Measurements from ENCODE around the gene ATP6V1F. TPM values are rescaled to one million over a fixed set of nuclear protein-coding genes. Genes with fewer than 3 reads are reported as not detected.
A peak's percentile ranks its signal among the peaks of the same experiment; 100 is the strongest.

The ATP6V1F gene
- total RNA-seq, 1 experiment from 2014 or later: 97.0 TPM

GRCh38 chr7:128882134-128882533 lies 19.5 kb downstream of the ATP6V1F start:
- Histone ChIP-seq H3K27me3 (no peaks in the 10 kb centered on the region), H3K36me3 (no peaks in the 10 kb centered on the region), H3K9me3 (no peaks in the 10 kb centered on the region), H3K4me3 (no peak overlapping the region)
- DNase-seq: no peak

- Histone ChIP-seq H3K4me3 (no peak overlapping the region), H3K36me3 (no peaks in the 10 kb centered on the region), H3K27me3 (no peaks in the 10 kb centered on the region), H3K9me3 (no peaks in the 10 kb centered on the region)
- peak; percentile 53 for DNase-seq
Measured at GRCh38 chr7:128883622-128884448, 21.2 kb downstream of the ATP6V1F start.

- Histone ChIP-seq H3K9me3 (no peaks in the 10 kb centered on the region), H3K36me3 (no peaks in the 10 kb centered on the region), H3K27me3 (no peaks in the 10 kb centered on the region), H3K4me3 (no peak overlapping the region)
- DNase-seq: no peak
Measured at GRCh38 chr7:128884561-128885369, 22.1 kb downstream of the ATP6V1F start.

GRCh38 chr7:128885370-128886187 lies 22.9 kb downstream of the ATP6V1F start:
- H3K36me3 ChIP-seq: no peaks in the 10 kb centered on the region
- H3K9me3 ChIP-seq: no peaks in the 10 kb centered on the region
- no peak for DNase-seq
- no peak overlapping the region for H3K4me3 ChIP-seq
- H3K27me3 ChIP-seq: no peaks in the 10 kb centered on the region

- Histone ChIP-seq H3K27me3 (no peaks in the 10 kb centered on the region), H3K4me3 (no peak overlapping the region), H3K9me3 (no peaks in the 10 kb centered on the region), H3K36me3 (no peaks in the 10 kb centered on the region)
- DNase-seq: no peak
Measured at GRCh38 chr7:128886391-128887168, 23.9 kb downstream of the ATP6V1F start.

GRCh38 chr7:128887169-128888038 lies 24.7 kb downstream of the ATP6V1F start:
- Histone ChIP-seq H3K27me3 (no peaks in the 10 kb centered on the region), H3K4me3 (no peak overlapping the region), H3K9me3 (no peaks in the 10 kb centered on the region), H3K36me3 (no peaks in the 10 kb centered on the region)
- DNase-seq: no peak

- Histone ChIP-seq H3K27me3 (no peaks in the 10 kb centered on the region), H3K9me3 (no peaks in the 10 kb centered on the region), H3K36me3 (no peaks in the 10 kb centered on the region), H3K4me3 (no peak overlapping the region)
- DNase-seq: no peak
Measured at GRCh38 chr7:128888039-128888755, 25.5 kb downstream of the ATP6V1F start.

GRCh38 chr7:128888756-128889095 lies 26.1 kb downstream of the ATP6V1F start:
- DNase-seq: no peak
- Histone ChIP-seq H3K9me3 (no peaks in the 10 kb centered on the region), H3K4me3 (no peak overlapping the region), H3K36me3 (no peaks in the 10 kb centered on the region), H3K27me3 (no peaks in the 10 kb centered on the region)

- Histone ChIP-seq H3K36me3 (no peaks in the 10 kb centered on the region), H3K9me3 (no peaks in the 10 kb centered on the region), H3K4me3 (no peak overlapping the region), H3K27me3 (no peaks in the 10 kb centered on the region)
- DNase-seq: no peak
Measured at GRCh38 chr7:128889121-128889520, 26.5 kb downstream of the ATP6V1F start.

- peak overlapping the region; percentile 25; the same call in 1 of the 2 replicates for H3K4me3 ChIP-seq
- peak; percentile 82 for DNase-seq
Measured at GRCh38 chr7:128890306-128891109, 27.9 kb downstream of the ATP6V1F start.

GRCh38 chr7:128891110-128891941 lies 28.7 kb downstream of the ATP6V1F start:
- H3K36me3 ChIP-seq: no peaks in the 10 kb centered on the region
- DNase-seq: no peak
- no peaks in the 10 kb centered on the region for H3K9me3 ChIP-seq
- peak overlapping the region; percentile 25; the same call in 1 of the 2 replicates for H3K4me3 ChIP-seq
- H3K27me3 ChIP-seq: no peaks in the 10 kb centered on the region

More at GRCh38 chr7:128890306-128891109, 27.9 kb downstream of the ATP6V1F start:
- H3K27me3 ChIP-seq: no peaks in the 10 kb centered on the region
- H3K9me3 ChIP-seq: no peaks in the 10 kb centered on the region
- H3K36me3 ChIP-seq: no peaks in the 10 kb centered on the region

- H3K27me3 ChIP-seq: no peaks in the 10 kb centered on the region
- H3K4me3 ChIP-seq: no peak overlapping the region
- no peak for DNase-seq
- H3K9me3 ChIP-seq: no peaks in the 10 kb centered on the region
- H3K36me3 ChIP-seq: no peaks in the 10 kb centered on the region
Measured at GRCh38 chr7:128891942-128892269, 29.2 kb downstream of the ATP6V1F start.

GRCh38 chr7:128892521-128893250 lies 30.0 kb downstream of the ATP6V1F start:
- no peak overlapping the region for H3K4me3 ChIP-seq
- H3K36me3 ChIP-seq: no peaks in the 10 kb centered on the region

More at GRCh38 chr7:128892521-128893250, 30.0 kb downstream of the ATP6V1F start:
- Histone ChIP-seq H3K9me3 (no peaks in the 10 kb centered on the region), H3K27me3 (no peaks in the 10 kb centered on the region)
- DNase-seq: no peak

Measured in MG63 (cell line).